Lower lobe of right lung (tissue), 2 donors: Measurements from ENCODE around the gene NFKB1. TPM values are rescaled to one million over a fixed set of nuclear protein-coding genes. Genes with fewer than 3 reads are reported as not detected.
"Not testable (repeated sequence)": the region's sequence is repeated elsewhere in the genome, so short reads cannot be mapped to it uniquely, and the experiment has no call there.

Experiments used
- ATAC-seq, 2 donors: fragments of 200-7000 bp; cut with Tn5 transposase; one replicate each; pipeline ENCODE4 v1.9.1; 2020 to 2022; ENCODE audit warnings: mild to moderate bottlenecking in 2 of 2, moderate library complexity in 2 of 2
- DNase-seq: peaks from one replicate; pipeline ENCODE4 v3.0.0-alpha.2; 2020
- H3K27ac ChIP-seq: fragments of 200-600 bp; one replicate; pipeline ENCODE4 v1.8.0; 2022
- H3K27me3 ChIP-seq: fragments of 200-600 bp; one replicate; pipeline ENCODE4 v1.8.0; 2022; ENCODE audit warnings: low read depth
- H3K36me3 ChIP-seq: fragments of 200-600 bp; one replicate; pipeline ENCODE4 v1.8.0; 2022; ENCODE audit warnings: mild to moderate bottlenecking
- H3K4me1 ChIP-seq: fragments of 200-600 bp; one replicate; pipeline ENCODE4 v1.8.0; 2022
- H3K4me3 ChIP-seq: fragments of 200-600 bp; one replicate; pipeline ENCODE4 v1.8.0; 2022; ENCODE audit warnings: mild to moderate bottlenecking
- H3K9me3 ChIP-seq: fragments of 200-600 bp; one replicate; pipeline ENCODE4 v1.8.0; 2022
- CTCF ChIP-seq: fragments of 200-600 bp; IDR thresholded peaks from one replicate; pipeline ENCODE4 v1.8.0; 2022; ENCODE audit warnings: antibody characterized with exemption, mild to moderate bottlenecking
- intact Hi-C: fragments of 100-400 bp; cut with DNase I; formaldehyde crosslinking; loops from one replicate; pipeline ENCODE4 v1.11.0; 2022
- total RNA-seq: library from RNA; stranded (reverse); fragmentation: NEBNext Ultra II Directional; extraction: Animal tissue kit (Norgen Biotek cat#: 25700); gene quantifications from one replicate; pipeline ENCODE4 v1.2.1, GENCODE V29; 2021
- donor health status: DM: no; HTN: yes; CAD: no; lungs with severe emphysema.

The NFKB1 gene
- total RNA-seq, 1 donor from 2014 or later: 48.9 TPM

- H3K9me3 ChIP-seq: no peaks in the 10 kb centered on the region
- DNase-seq (no peak), ATAC-seq (no peak)
- H3K4me1 ChIP-seq: peaks cover 14% of the 10 kb centered on the region
- no peak overlapping the region for H3K4me3 ChIP-seq
- no peak for TF ChIP-seq CTCF
- no peak overlapping the region for H3K27ac ChIP-seq
- H3K36me3 ChIP-seq: peaks cover 59% of the 10 kb centered on the region
- no peaks in the 10 kb centered on the region for H3K27me3 ChIP-seq
- intact Hi-C loops: no loop called here
These were observed 115.5 kb downstream of the NFKB1 start for GRCh38 chr4:102616636-102617035.

GRCh38 chr4:102619021-102619420 lies 117.9 kb downstream of the NFKB1 start:
- intact Hi-C loops, H3K4me3 ChIP-seq, ATAC-seq, H3K27me3 ChIP-seq, DNase-seq, H3K4me1 ChIP-seq, H3K27ac ChIP-seq, H3K9me3 ChIP-seq: not testable (repeated sequence)
- peaks cover 35% of the 10 kb centered on the region for H3K36me3 ChIP-seq

- not testable (repeated sequence) for H3K27ac ChIP-seq, H3K27me3 ChIP-seq, DNase-seq, H3K4me1 ChIP-seq, H3K9me3 ChIP-seq, H3K4me3 ChIP-seq
- peaks cover 25% of the 10 kb centered on the region for H3K36me3 ChIP-seq
- peak; percentile 38 to 40 for ATAC-seq
- intact Hi-C loops: loop anchor here (10.0 kb wide), 1 partner anchor 385 kb away; no protein-coding TSS in a partner anchor
These were observed 118.8 kb downstream of the NFKB1 start for GRCh38 chr4:102619776-102620631.

GRCh38 chr4:102620697-102621497 lies 119.7 kb downstream of the NFKB1 start:
- no peak overlapping the region for H3K4me3 ChIP-seq
- no peaks in the 10 kb centered on the region for H3K9me3 ChIP-seq
- intact Hi-C loops: loop anchor here (10.0 kb wide), 1 partner anchor 384 kb away; no protein-coding TSS in a partner anchor
- H3K36me3 ChIP-seq: peaks cover 16% of the 10 kb centered on the region
- H3K27ac ChIP-seq: no peak overlapping the region
- H3K27me3 ChIP-seq: no peaks in the 10 kb centered on the region
- peak; percentile 45 for TF ChIP-seq CTCF
- no peak for DNase-seq
- peak; percentile 83 to 91 for ATAC-seq
- H3K4me1 ChIP-seq: no peaks in the 10 kb centered on the region

GRCh38 chr4:102623622-102624021 lies 122.5 kb downstream of the NFKB1 start:
- DNase-seq (no peak), ATAC-seq (no peak)
- intact Hi-C loops: loop anchor here (10.0 kb wide), 1 partner anchor 381 kb away; no protein-coding TSS in a partner anchor
- TF ChIP-seq CTCF: no peak
- Histone ChIP-seq H3K27me3 (no peaks in the 10 kb centered on the region), H3K4me3 (no peak overlapping the region), H3K27ac (no peak overlapping the region), H3K4me1 (no peaks in the 10 kb centered on the region), H3K9me3 (no peaks in the 10 kb centered on the region), H3K36me3 (no peaks in the 10 kb centered on the region)

GRCh38 chr4:102624505-102624904 lies 123.3 kb downstream of the NFKB1 start:
- intact Hi-C loops: loop anchor here (10.0 kb wide), 1 partner anchor 380 kb away; no protein-coding TSS in a partner anchor
- Histone ChIP-seq H3K4me3 (no peak overlapping the region), H3K27me3 (no peaks in the 10 kb centered on the region), H3K9me3 (no peaks in the 10 kb centered on the region), H3K4me1 (no peaks in the 10 kb centered on the region), H3K27ac (no peak overlapping the region), H3K36me3 (no peaks in the 10 kb centered on the region)
- TF ChIP-seq CTCF: no peak
- DNase-seq: no peak
- ATAC-seq: no peak
